Activated CD8-positive, alpha-beta memory T cell treated with anti-CD3 and anti-CD28 coated beads for 1 hour (primary cell): ENCODE results near the gene HINT3.
"Not testable (repeated sequence)": the region's sequence is repeated elsewhere in the genome, so short reads cannot be mapped to it uniquely, and the experiment has no call there.

Source experiments
- DNase-seq, 2 donors: peaks; one replicate each; pipeline ENCODE4 v3.0.0-alpha.2; 2020; ENCODE audit warnings: low read depth in 1 of 2; ENCODE audit errors: extremely low read depth in 1 of 2

HINT3 gene

GRCh38 chr6:125939791-125940190 is 16.8 kb upstream of the HINT3 start:
- no peak for DNase-seq

- DNase-seq: no peak
These were observed 16.1 kb upstream of the HINT3 start for GRCh38 chr6:125940247-125941041.

GRCh38 chr6:125942672-125943527 is 13.7 kb upstream of the HINT3 start:
- no peak for DNase-seq

- DNase-seq: no peak
These were observed 12.8 kb upstream of the HINT3 start for GRCh38 chr6:125943528-125944433.

- DNase-seq: no peak
These were observed 12.1 kb upstream of the HINT3 start for GRCh38 chr6:125944434-125944816.

- no peak for DNase-seq
These were observed 11.7 kb upstream of the HINT3 start for GRCh38 chr6:125944896-125945295.

GRCh38 chr6:125945378-125946141 is 11.0 kb upstream of the HINT3 start:
- no peak for DNase-seq

GRCh38 chr6:125947615-125948014 is 9.0 kb upstream of the HINT3 start:
- no peak for DNase-seq

- DNase-seq: no peak
These were observed 8.1 kb upstream of the HINT3 start for GRCh38 chr6:125948455-125948854.

GRCh38 chr6:125949069-125949468 is 7.5 kb upstream of the HINT3 start:
- DNase-seq: no peak

GRCh38 chr6:125950293-125950692 is 6.3 kb upstream of the HINT3 start:
- no peak for DNase-seq

- not testable (repeated sequence) for DNase-seq
These were observed 5.9 kb upstream of the HINT3 start for GRCh38 chr6:125950716-125951115.

- no peak for DNase-seq
These were observed 5.2 kb upstream of the HINT3 start for GRCh38 chr6:125951323-125951722.

GRCh38 chr6:125952764-125953501 is 3.6 kb upstream of the HINT3 start:
- no peak for DNase-seq

GRCh38 chr6:125953502-125953875 is 3.1 kb upstream of the HINT3 start:
- DNase-seq: no peak

GRCh38 chr6:125954735-125955339 is 1.7 kb upstream of the HINT3 start:
- no peak for DNase-seq

GRCh38 chr6:125955973-125956372 is 597 bp upstream of the HINT3 start:
- DNase-seq: no peak

- DNase-seq: no peak
These were observed 772 bp downstream of the HINT3 start for GRCh38 chr6:125957391-125957693.

- no peak for DNase-seq
These were observed 1.3 kb downstream of the HINT3 start for GRCh38 chr6:125957845-125958244.
